LNCAP (cell line): ENCODE results near the gene QRFP.

Source experiments
- CTCF ChIP-seq: fragments of 450-650 bp; IDR thresholded peaks from 2 replicates; pipeline ENCODE4 v1.5.1; 2017; ENCODE audit warnings: mild to moderate bottlenecking

Gene QRFP

GRCh38 chr9:130931508-130932254, 35.1 kb upstream of the QRFP start:
- no peak for TF ChIP-seq CTCF

DNA sequence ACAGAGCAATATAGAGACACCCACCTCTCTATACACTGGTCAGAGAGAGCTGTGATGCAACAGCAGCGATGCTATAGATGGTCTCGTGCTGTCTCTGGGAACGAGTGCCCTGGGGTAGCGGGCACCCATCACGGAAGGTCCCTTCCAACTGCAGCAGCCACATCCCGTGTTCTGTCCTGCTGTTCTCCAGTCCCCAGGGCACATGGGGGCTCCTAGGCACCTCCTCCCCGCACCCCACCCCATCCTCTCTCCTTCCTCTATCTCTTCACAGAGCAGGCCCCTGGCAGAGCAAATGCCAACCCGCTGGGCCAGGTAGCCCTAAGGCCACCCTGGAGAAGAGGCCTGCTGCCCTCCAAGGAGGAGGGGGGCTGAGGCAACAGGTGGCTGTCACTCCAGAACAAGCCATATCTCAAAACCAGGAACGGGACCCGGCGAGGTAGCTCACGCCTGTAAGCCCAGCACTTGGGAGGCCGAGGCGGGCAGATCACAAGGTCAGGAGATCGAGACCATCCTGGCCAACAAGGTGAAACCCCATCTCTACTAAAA, 34.3 kb upstream of the QRFP start:
- no peak for TF ChIP-seq CTCF

GRCh38 chr9:130930132-130930803, 33.7 kb upstream of the QRFP start:
- TF ChIP-seq CTCF: no peak

- TF ChIP-seq CTCF: no peak
Measured at GRCh38 chr9:130929571-130930038, 33.0 kb upstream of the QRFP start.

GRCh38 chr9:130927995-130928900, 31.6 kb upstream of the QRFP start:
- TF ChIP-seq CTCF: no peak

DNA sequence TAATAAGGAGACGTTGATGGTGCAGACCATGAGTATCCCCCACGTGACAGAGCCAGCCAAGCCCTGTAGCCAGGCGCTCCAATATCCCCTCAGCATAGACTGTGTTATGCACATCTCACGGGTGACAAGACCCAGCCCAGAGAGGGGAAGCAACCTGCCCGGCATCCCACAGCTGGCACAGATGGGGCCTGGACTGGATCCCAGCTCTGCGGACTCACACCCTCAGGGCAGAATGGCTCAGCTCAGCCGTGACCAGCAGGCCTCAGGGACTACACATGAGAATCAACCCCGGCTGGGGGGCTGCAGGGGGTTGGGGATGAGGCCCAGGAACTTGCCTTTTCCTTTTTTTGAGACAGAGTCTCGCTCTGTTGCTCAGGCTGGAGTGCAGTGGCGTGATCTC, 30.7 kb upstream of the QRFP start:
- TF ChIP-seq CTCF: no peak

DNA sequence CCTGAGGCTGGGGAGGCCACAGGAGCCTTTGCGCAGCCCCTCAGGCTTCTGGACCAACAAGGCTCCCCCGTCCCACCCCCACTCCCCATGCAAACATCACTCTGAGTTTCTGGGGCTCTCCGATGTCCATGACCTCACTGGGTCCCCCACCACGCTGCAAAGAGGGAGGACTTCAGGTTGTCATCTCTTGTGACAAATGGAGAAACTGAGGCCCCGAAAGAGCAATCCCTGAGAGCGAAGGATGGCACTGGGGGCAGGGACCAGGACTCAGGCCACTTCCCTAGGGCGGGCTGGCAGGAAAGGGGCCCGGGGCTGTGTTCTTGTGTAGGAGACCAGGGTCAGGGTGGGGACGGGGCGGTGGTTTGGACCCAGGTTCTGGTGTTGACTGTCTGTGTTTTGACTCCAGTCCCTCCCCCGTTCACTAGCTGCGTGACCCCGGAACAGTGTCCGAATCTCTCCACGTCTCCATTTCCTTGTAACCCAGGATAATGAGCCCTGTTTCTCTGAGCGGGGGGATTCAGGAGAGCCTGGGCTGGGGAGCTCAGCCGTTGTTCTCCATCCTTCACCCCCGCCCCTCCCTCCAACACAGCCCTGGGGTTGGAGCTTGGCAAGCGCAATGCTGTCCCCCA, 28.6 kb upstream of the QRFP start:
- no peak for TF ChIP-seq CTCF
